IMR-90 (cell line): ENCODE results near the gene P2RY2. TPM values are rescaled to one million over a fixed set of nuclear protein-coding genes. Genes with fewer than 3 reads are reported as not detected.

Experiments
- ATAC-seq: fragments of 200-7000 bp; cut with Tn5 transposase; 2 replicates; pipeline ENCODE4 v1.9.1; 2020; ENCODE audit warnings: low read depth, mild to moderate bottlenecking, moderate library complexity
- BruUV-seq: library from RNA; stranded (reverse); fragments of 400-500 nt; replicated peaks from 2 replicates; lab custom pipeline; 2021; lab: Mats Ljungman, UMichigan
- CTCF ChIA-PET: fragments of 300-600 bp; formaldehyde crosslinking; extraction: SDS; loops from one replicate; lab custom pipeline; 2021; ENCODE audit warnings: antibody characterized with exemption; lab: Yijun Ruan, JAX
- POLR2A ChIA-PET: fragments of 300-600 bp; sonication (Branson Sonifier 250); formaldehyde crosslinking; loops from one replicate; lab custom pipeline; 2022; ENCODE audit warnings: antibody characterized with exemption; ENCODE audit not compliant: unreplicated experiment; lab: Charles Lee
- DNase-seq: peaks from one replicate; pipeline ENCODE4 v3.0.0; 2013
- H2AFZ ChIP-seq: replicated peaks from 2 replicates; pipeline ENCODE3; 2013; ENCODE audit warnings: low read length, mild to moderate bottlenecking; ENCODE audit not compliant: poor library complexity
- H2AK5ac ChIP-seq: 2 replicates; pipeline ENCODE4 v1.6.1; 2013; ENCODE audit warnings: low read depth, low read length, inconsistent platforms
- H2AK9ac ChIP-seq: replicated peaks from 2 replicates; pipeline ENCODE3; 2013; ENCODE audit warnings: mild to moderate bottlenecking, low read depth, low read length, moderate library complexity; ENCODE audit not compliant: poor library complexity
- H2BK120ac ChIP-seq: 2 replicates; pipeline ENCODE4 v1.6.1; 2013; ENCODE audit warnings: low read depth, low read length, inconsistent platforms
- H2BK15ac ChIP-seq: 3 replicates; pipeline ENCODE4 v1.6.1; 2013; ENCODE audit warnings: low read depth, low read length, inconsistent platforms
- H2BK20ac ChIP-seq: 2 replicates; pipeline ENCODE4 v1.6.1; 2013; ENCODE audit warnings: low read depth, mild to moderate bottlenecking, inconsistent platforms, low read length, moderate library complexity
- H2BK5ac ChIP-seq: 2 replicates; pipeline ENCODE4 v1.6.1; 2013; ENCODE audit warnings: mild to moderate bottlenecking, low read depth, low read length, inconsistent platforms; ENCODE audit not compliant: poor library complexity, severe bottlenecking
- H3K14ac ChIP-seq: replicated peaks from 2 replicates; pipeline ENCODE4 v1.6.1; 2013; ENCODE audit warnings: low read depth, low read length, inconsistent platforms
- H3K18ac ChIP-seq: 2 replicates; pipeline ENCODE4 v1.6.1; 2013; ENCODE audit warnings: low read depth, low read length, control low read depth
- H3K23ac ChIP-seq: 2 replicates; pipeline ENCODE4 v1.6.1; 2013; ENCODE audit warnings: low read depth, low read length, inconsistent platforms
- H3K27ac ChIP-seq: 2 replicates; pipeline ENCODE4 v1.5.1; 2013; ENCODE audit warnings: mild to moderate bottlenecking, control low read depth, low read length; ENCODE audit not compliant: insufficient read depth
- H3K27me3 ChIP-seq: 2 replicates; pipeline ENCODE4 v1.6.1; 2013; ENCODE audit warnings: low read length; ENCODE audit not compliant: control insufficient read depth, insufficient read depth
- H3K36me3 ChIP-seq: 2 replicates; pipeline ENCODE4 v1.6.1; 2013; ENCODE audit warnings: low read length, mixed read lengths; ENCODE audit not compliant: control insufficient read depth, insufficient read depth
- H3K4ac ChIP-seq: 2 replicates; pipeline ENCODE4 v1.6.1; 2013; ENCODE audit warnings: low read depth, low read length, inconsistent platforms
- H3K4me1 ChIP-seq: 2 replicates; pipeline ENCODE4 v1.6.1; 2013; ENCODE audit warnings: low read length, mixed read lengths; ENCODE audit not compliant: control insufficient read depth, insufficient read depth
- H3K4me2 ChIP-seq: 2 replicates; pipeline ENCODE4 v1.6.1; 2013; ENCODE audit warnings: low read depth, mild to moderate bottlenecking, control low read depth, low read length, moderate library complexity
- H3K4me3 ChIP-seq: 2 replicates; pipeline ENCODE4 v1.5.1; 2013; ENCODE audit warnings: low read depth, mild to moderate bottlenecking, control low read depth, low read length, moderate library complexity; ENCODE audit not compliant: insufficient read depth
- H3K56ac ChIP-seq: 2 replicates; pipeline ENCODE4 v1.6.1; 2013; ENCODE audit warnings: low read length, inconsistent platforms; ENCODE audit not compliant: insufficient read depth; ENCODE audit errors: extremely low read depth
- H3K79me1 ChIP-seq, 2 experiments: 2 replicates each; pipeline ENCODE4 v1.6.1; 2013; ENCODE audit warnings: low read length in 2 of 2, inconsistent platforms in 1 of 2, low read depth in 1 of 2
- H3K9ac ChIP-seq: 2 replicates; pipeline ENCODE4 v1.6.1; 2013; ENCODE audit warnings: low read depth, low read length, control low read depth
- H3K9me1 ChIP-seq: 2 replicates; pipeline ENCODE4 v1.6.1; 2013; ENCODE audit warnings: low read length, inconsistent platforms; ENCODE audit not compliant: insufficient read depth
- H3K9me3 ChIP-seq: 2 replicates; pipeline ENCODE4 v1.6.1; 2013; ENCODE audit warnings: low read length; ENCODE audit not compliant: control insufficient read depth, insufficient read depth
- H4K20me1 ChIP-seq: 2 replicates; pipeline ENCODE4 v1.6.1; 2013; ENCODE audit warnings: low read length, inconsistent platforms; ENCODE audit not compliant: insufficient read depth
- H4K5ac ChIP-seq: 2 replicates; pipeline ENCODE4 v1.6.1; 2013; ENCODE audit warnings: mild to moderate bottlenecking, low read depth, low read length, control low read depth
- H4K8ac ChIP-seq, 2 experiments: 2 replicates each; pipeline ENCODE4 v1.6.1; 2013; ENCODE audit warnings: low read depth in 2 of 2, low read length in 2 of 2, control low read depth in 1 of 2, inconsistent platforms in 1 of 2
- H4K91ac ChIP-seq: 2 replicates; pipeline ENCODE4 v1.6.1; 2013; ENCODE audit warnings: low read depth, low read length, inconsistent platforms; ENCODE audit not compliant: insufficient read depth
- BHLHE40 ChIP-seq: fragments of 150-350 bp; IDR thresholded peaks from 2 replicates; pipeline ENCODE4 v1.6.1; 2016; ENCODE audit warnings: mild to moderate bottlenecking, low read depth, low read length
- CEBPB ChIP-seq: IDR thresholded peaks from 2 replicates; pipeline ENCODE4 v1.6.1; 2012; ENCODE audit warnings: low read depth, low read length, improper control_type of control experiment
- CHD1 ChIP-seq: IDR thresholded peaks from 2 replicates; pipeline ENCODE4 v1.6.1; 2012; ENCODE audit warnings: low read depth, low read length, improper control_type of control experiment
- FOS ChIP-seq: fragments of 150-350 bp; IDR thresholded peaks from 2 replicates; pipeline ENCODE4 v1.6.1; 2016; ENCODE audit warnings: low read depth, low read length
- MAFK ChIP-seq: IDR thresholded peaks from 2 replicates; pipeline ENCODE4 v1.6.1; 2012; ENCODE audit warnings: low read depth, low read length, improper control_type of control experiment
- MXI1 ChIP-seq: IDR thresholded peaks from 2 replicates; pipeline ENCODE4 v1.6.1; 2012; ENCODE audit warnings: low read depth, mild to moderate bottlenecking, low read length, moderate library complexity, borderline replicate concordance
- NFE2L2 ChIP-seq: fragments of 150-350 bp; IDR thresholded peaks from 2 replicates; pipeline ENCODE4 v1.6.1; 2016; ENCODE audit warnings: low read depth, mild to moderate bottlenecking, low read length
- POLR2A ChIP-seq: IDR thresholded peaks from 2 replicates; pipeline ENCODE4 v1.6.1; 2012; ENCODE audit warnings: mild to moderate bottlenecking, low read depth, low read length
- RAD21 ChIP-seq: IDR thresholded peaks from 2 replicates; pipeline ENCODE4 v1.6.1; 2012; ENCODE audit warnings: low read length, improper control_type of control experiment
- RFX5 ChIP-seq: IDR thresholded peaks from 2 replicates; pipeline ENCODE4 v1.8.0; 2012; ENCODE audit warnings: low read depth, mild to moderate bottlenecking, low read length, moderate library complexity
- SMC3 ChIP-seq: fragments of 150-350 bp; IDR thresholded peaks from 2 replicates; pipeline ENCODE4 v1.6.1; 2016; ENCODE audit warnings: low read depth, mild to moderate bottlenecking, antibody characterized with exemption, low read length, moderate library complexity
- WGBS, 2 experiments: methylation state at CpG; one replicate each; pipeline versions ENCODE4 v1.1.5 to v1.1.7; 2013; ENCODE audit warnings: missing lambda C conversion rate in 2 of 2; ENCODE audit not compliant: insufficient read length in 1 of 2; ENCODE audit errors: extremely low coverage in 2 of 2; 5-methylcytosine and 5-hydroxymethylcytosine counted together
- dilution Hi-C: fragments of 300-500 bp; cut with HindIII; formaldehyde crosslinking; loops from one replicate; pipeline ENCODE4 v1.14.3; 2018; ENCODE audit warnings: low sequenced_read_pairs; ENCODE audit not compliant: unreplicated experiment
- in situ Hi-C: fragments of 300-500 bp; cut with MboI; formaldehyde crosslinking; loops from 3 replicates; pipeline ENCODE4 v1.14.3; 2019; ENCODE audit warnings: low sequenced_read_pairs, inconsistent platforms, mixed read lengths
- intact Hi-C: fragments of 100-400 bp; cut with micrococcal nuclease; formaldehyde crosslinking; loops from 2 replicates; pipeline ENCODE4 v1.10.0; 2022
- polyA plus RNA-seq, 3 experiments: library from polyadenylated mRNA; depleted of rRNA; stranded (reverse); fragments of >200 nt; gene quantifications; 2 replicates each; pipeline ENCODE4 v1.2.3, GENCODE V29; 2012; ENCODE audit warnings: low replicate concordance in 1 of 3
- total RNA-seq: library from RNA; depleted of rRNA; stranded (reverse); fragments of >200 nt; gene quantifications from 2 replicates; pipeline ENCODE4 v1.2.3, GENCODE V29; 2012
- TF ChIP-seq, protein P1 (sequence below): fragments of 150-350 bp; IDR thresholded peaks from 2 replicates; pipeline ENCODE4 v1.6.1; 2016; ENCODE audit warnings: low read depth, mild to moderate bottlenecking, low read length, moderate library complexity, borderline replicate concordance

P2RY2 gene
- total and polyA plus RNA-seq, 2 of the 4 experiments (the other 2 are of a cell fraction) = not detected

DNA sequence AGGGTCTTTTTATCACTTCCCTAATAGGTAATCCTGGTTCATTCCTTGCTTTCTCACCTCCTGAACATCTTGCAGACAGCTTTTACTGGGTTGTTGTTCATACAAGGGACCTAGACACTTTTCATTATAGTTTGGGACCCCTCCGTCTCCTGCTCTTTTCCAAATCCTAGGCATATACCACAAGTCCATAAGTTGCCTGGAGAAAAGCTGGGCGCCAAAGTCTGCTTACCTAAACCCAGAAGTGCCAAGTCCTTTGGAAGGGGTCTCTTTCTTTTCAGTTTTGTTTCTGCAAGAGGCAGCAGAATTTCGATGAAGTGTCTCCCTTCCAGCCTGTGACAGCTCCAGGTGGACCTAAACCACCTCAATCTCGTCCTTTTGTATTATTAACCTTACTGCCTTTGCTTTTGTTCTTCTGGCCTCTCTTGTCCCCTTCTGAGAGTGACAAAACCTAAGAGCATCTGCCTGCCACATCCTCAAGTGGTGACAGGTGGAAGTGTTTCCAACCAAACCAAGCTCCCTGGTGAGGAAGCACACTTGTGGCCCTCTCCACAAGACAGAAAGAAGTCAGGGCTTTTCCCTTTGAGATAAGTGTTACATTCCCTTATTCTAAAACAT lies 34.6 kb downstream of the P2RY2 start:
- H3K4me1 ChIP-seq = peaks cover 3% of the 10 kb centered on the region
- CTCF ChIA-PET = interaction anchor here (0.7 to 1.0 kb wide), 2 partner anchors 37 to 68 kb away, joined by 3 to 4 read pairs; no protein-coding TSS in a partner anchor
- H2AFZ ChIP-seq = no peak overlapping the region
- POLR2A ChIA-PET = no interaction called here
- H2AK5ac ChIP-seq = no peak overlapping the region
- no peak overlapping the region for H4K91ac ChIP-seq
- H3K4ac ChIP-seq = no peak overlapping the region
- dilution Hi-C loops = no loop called here
- ATAC-seq = no peak
- H3K56ac ChIP-seq = no peak overlapping the region
- H3K23ac ChIP-seq = no peak overlapping the region
- H3K27ac ChIP-seq = no peak overlapping the region
- no peaks in the 10 kb centered on the region for H3K79me1 ChIP-seq
- peaks cover 5% of the 10 kb centered on the region for H3K9me1 ChIP-seq
- no CpG with 5 or more reads among the region's 4 CpGs for WGBS, 2 experiments
- H2BK15ac ChIP-seq = no peak overlapping the region
- no peak overlapping the region for H2BK5ac ChIP-seq
- H3K9me3 ChIP-seq = no peaks in the 10 kb centered on the region
- H3K4me2 ChIP-seq = no peak overlapping the region
- intact Hi-C loops = no loop called here
- 0 out of 4 replicates have a peak overlapping the region, but pooled peaks of 1 of the 2 experiments have one; percentile 13 for H4K8ac ChIP-seq
- no peak overlapping the region for H3K4me3 ChIP-seq
- H3K18ac ChIP-seq = no peak overlapping the region
- TF ChIP-seq RFX5 (no peak), SMC3 (no peak), RAD21 (no peak), MAFK (no peak), MXI1 (no peak), CEBPB (no peak), CHD1 (no peak), FOS (no peak), POLR2A (no peak), NFE2L2 (no peak), BHLHE40 (no peak)
- TF ChIP-seq, protein P1, sequence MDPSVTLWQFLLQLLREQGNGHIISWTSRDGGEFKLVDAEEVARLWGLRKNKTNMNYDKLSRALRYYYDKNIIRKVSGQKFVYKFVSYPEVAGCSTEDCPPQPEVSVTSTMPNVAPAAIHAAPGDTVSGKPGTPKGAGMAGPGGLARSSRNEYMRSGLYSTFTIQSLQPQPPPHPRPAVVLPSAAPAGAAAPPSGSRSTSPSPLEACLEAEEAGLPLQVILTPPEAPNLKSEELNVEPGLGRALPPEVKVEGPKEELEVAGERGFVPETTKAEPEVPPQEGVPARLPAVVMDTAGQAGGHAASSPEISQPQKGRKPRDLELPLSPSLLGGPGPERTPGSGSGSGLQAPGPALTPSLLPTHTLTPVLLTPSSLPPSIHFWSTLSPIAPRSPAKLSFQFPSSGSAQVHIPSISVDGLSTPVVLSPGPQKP = no peak
- no peak overlapping the region for H4K5ac ChIP-seq
- in situ Hi-C loops = no loop called here
- H2AK9ac ChIP-seq = no peak overlapping the region
- no peaks in the 10 kb centered on the region for H4K20me1 ChIP-seq
- H3K9ac ChIP-seq = no peak overlapping the region
- H2BK20ac ChIP-seq = no peak overlapping the region
- no peaks in the 10 kb centered on the region for H3K27me3 ChIP-seq
- no TSS peak for BruUV-seq
- no peak for DNase-seq
- no peak overlapping the region for H2BK120ac ChIP-seq
- H3K36me3 ChIP-seq = no peaks in the 10 kb centered on the region
- H3K14ac ChIP-seq = no peak overlapping the region
